AG08395 (cell line): ENCODE measurements around the gene CDK16.
A peak's percentile ranks its signal among the peaks of the same experiment; 100 is the strongest.

Experiments
- DNase-seq: peaks from one replicate; pipeline ENCODE4 v3.0.0; 2012; ENCODE audit warnings: mixed read lengths, low spot score

CDK16 gene

GRCh38 chrX:47228550-47229270, 10.2 kb downstream of the CDK16 start:
- no peak for DNase-seq

- no peak for DNase-seq
Measured at GRCh38 chrX:47229427-47229826, 10.9 kb downstream of the CDK16 start.

DNA sequence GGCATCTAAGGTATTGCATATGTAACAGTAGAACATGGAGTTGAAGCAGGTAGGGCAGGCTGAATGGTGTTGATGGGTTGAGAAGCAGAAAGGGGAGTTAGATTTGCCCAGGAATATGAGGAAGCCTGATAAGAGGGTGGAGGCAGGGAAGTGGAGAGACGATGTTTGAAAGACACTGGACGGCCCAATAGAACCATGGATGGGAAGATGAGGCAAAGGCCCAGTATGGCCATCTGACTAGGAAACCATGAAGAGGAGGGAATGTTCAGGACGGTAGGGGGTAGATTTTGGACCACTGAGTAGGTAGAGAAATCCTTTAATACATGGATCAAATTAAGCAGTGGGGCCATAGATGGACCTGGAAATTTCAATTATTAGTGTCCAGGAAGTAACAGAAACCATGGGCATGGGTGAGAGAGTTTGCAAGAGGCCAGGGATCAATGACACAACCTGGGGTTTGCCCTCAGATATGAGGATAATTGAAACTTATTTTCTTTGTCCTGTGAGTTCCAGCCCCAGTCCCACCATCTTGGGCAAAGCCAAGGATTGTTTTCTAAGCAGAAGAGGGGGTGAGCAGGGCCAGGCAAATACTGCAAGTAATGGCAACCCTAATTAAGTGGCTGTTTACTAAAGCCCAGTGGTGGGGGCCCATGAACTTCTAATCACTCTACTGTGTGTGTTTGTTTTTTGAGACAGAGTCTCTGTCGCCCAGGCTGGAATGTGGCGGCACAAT, 11.8 kb downstream of the CDK16 start:
- DNase-seq: no peak

DNA sequence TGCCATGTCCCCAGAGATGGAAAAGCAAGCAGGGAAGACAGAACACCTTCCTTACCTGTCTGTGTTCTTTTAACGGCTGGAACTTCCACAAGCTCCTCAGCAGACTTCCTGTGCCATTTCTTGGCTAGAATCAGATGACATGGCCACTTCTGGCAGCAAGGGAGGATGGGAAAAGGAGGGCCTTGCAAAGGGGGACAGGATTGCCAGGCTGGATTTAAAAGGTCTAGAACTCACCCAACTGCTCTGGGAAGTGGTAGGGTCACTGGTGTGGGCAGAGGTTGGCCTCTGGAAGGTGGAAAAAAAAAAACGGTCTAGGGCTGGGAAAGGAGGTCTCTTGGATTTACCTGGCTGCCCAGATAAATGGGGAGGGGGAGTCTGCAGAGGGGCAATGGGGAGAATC, 12.7 kb downstream of the CDK16 start:
- DNase-seq: no peak

DNA sequence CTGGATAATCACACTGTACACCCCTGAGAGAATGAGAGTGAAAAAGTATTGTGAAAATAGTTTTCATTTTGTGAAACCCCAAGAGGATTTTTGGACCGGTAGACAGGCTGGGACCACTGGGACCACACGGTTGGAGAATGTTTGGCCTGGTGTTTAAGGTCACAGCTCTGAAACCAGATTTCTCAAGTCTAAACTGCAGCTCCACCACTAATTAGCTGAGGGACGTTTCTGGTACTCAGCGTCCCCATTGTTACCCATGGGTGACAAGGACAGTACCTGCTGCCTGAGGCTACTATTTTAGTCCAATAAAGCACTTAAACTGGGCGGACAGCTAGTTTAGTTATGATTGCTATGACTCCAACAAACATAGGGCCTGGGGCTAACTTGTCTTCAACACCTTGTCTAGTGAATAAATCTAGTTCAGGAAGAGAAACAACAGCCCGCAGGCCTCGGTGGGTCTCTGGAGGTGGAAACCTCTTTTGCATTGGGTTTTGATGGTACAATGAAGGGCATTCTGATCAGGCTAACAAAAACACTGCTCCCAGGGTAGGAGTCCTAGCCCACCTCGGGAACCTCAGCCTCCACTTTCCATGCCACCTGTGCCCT, 13.8 kb downstream of the CDK16 start:
- no peak for DNase-seq

- DNase-seq: peak; percentile 30
Measured at GRCh38 chrX:47232803-47233332, 14.4 kb downstream of the CDK16 start, which contains the start of gene USP11. Gene USP11, plus strand, starts transcription at chrX:47233009. Its CDS starts 35 bp downstream, at chrX:47233044.

DNA sequence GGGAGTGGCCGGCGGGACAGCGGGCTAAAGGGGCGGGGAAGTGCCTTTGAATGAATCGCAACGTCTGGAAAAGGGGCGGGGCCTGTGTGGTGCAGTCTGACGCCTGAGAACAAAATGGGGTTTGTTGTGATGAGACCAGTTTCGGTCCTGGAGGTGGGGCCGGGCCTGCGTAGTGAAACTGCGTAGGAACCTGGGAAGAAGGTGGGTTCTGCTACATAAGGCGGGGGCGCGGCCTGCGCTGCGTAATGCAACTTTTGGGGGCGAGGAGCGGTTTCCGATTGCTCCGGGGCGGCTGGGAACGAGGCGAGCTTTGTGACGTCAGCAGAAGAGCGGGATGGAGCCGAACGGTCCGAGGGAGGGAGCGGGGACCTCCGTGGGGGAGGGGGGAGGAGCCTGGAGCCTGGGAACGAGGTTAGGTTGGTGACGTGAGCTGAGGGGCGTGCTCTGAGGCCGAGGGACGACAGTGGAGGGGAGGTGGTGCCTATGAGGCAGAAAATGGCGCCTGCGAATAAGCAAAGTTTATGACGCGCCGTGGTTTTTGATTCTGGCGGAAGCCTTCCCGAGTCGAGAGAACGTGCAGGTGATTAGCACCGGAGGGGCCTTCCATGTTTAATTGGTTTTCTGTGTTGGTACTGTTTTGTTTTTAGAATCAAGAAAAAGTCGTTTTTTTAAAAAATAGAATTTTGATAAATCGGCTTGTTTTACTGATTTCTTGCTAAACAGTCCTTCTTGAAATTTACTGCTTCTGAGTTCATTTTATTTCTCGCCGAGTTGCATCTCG, 15.0 kb downstream of the CDK16 start:
- DNase-seq: peak; percentile 89

- DNase-seq: no peak
Measured at GRCh38 chrX:47234583-47234982, 16.1 kb downstream of the CDK16 start.

DNA sequence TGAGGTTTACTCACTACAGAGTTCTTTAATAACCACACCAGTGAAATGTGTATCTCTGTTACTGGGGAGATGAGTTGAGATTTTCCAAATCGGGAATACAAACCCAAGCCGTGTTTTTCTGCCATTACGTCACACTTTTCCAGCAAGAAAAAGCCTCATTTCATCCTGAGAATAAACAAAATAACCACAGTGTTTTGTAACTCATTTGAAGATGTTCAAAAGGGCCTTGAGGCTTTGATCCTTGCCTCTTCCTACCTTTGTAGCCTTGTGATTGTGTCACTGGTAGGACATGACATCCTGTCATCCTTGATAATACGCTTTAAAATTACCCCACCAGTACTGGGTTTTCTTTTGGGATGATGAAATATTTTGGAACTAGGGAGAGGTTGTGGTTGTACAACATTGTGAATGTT, 17.2 kb downstream of the CDK16 start:
- no peak for DNase-seq

DNA sequence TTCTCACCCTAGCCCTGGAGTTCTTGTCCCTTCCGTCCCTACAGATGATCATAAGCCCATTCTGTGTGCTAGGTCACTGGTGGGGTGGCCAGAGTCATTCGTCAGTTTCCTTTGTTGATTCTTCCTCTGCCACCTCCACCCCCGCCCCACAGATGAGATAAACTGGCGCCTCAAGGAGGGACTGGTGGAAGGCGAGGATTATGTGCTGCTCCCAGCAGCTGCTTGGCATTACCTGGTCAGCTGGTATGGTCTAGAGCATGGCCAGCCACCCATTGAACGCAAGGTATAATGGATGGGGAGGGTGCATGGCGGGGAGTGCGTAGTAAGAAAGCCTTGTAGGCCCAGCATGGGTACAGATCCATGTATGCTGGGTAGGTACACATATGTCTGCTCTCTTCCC, 20.7 kb downstream of the CDK16 start:
- no peak for DNase-seq

DNA sequence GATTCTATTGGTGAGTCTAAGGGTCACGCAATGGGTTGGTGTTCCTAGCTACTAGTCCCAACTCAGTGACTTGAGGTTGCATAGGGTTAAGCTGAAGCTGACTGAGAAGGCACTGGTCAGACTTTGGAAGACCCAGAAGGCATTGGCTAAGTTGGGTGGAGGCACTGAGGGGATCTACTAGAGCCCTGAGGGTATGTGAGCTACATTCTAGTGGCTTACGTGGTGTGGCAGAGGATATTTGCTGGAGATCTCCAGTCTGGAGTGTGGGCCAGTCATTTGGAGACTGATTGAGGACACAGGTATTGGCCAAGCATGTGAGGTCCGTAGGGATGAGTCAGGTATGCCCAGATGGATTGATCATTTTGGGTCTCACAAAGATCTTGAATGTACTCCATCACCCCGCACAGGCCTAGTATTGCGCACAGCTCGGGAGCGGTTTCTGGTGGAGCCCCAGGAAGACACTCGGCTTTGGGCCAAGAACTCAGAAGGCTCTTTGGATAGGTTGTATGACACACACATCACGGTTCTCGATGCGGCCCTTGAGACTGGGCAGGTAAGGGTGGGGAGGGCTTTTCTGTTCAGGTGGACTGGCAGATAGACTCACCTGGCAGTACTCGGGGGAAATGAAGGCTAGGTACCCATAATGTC, 21.5 kb downstream of the CDK16 start:
- DNase-seq: no peak

DNA sequence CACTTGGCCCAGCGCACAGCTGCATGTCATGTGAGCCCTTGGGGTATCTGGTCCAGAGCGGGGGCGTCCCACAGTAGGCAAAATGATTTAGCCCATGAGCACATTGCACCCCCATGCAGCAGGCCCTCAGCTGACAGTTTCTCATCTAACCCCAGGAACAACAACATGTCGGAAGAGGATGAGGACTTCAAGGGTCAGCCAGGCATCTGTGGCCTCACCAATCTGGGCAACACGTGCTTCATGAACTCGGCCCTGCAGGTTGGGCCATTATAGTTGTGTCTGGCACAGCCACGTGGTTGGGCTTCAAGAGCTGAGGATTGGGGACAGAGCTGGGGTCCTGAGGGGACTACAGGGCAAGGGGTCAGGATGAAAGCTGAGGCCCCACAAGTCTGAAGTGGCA, 22.1 kb downstream of the CDK16 start:
- DNase-seq: no peak

DNA sequence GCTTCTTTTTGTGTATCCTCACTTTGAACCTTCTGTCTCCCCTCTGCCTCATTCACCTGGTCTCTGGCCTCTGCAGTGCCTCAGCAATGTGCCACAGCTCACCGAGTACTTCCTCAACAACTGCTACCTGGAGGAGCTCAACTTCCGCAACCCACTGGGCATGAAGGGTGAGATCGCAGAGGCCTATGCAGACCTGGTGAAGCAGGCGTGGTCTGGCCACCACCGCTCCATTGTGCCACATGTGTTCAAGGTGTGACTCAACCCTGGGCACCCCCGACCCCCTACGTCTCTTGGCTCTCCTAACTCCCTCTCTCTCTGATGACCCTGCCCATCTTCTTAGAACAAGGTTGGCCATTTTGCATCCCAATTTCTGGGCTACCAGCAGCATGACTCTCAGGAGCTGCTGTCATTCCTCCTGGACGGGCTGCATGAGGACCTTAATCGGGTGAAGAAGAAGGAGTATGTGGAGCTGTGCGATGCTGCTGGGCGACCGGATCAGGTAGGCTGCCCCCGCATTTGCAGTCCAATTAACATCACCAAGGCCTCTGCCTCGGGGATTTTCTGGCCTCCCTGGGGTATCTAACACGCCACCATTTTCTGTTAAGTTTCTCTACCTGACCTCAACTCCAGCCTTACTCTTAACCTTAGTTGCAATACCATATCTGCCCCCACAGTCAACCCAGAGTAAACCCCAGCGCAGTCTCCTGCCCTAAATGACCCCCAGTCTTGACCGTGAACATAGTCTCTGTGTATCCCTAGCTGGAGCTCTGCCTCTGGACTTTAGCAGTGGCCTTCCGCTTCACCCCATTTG, 22.9 kb downstream of the CDK16 start:
- DNase-seq: no peak

- no peak for DNase-seq
Measured at GRCh38 chrX:47242321-47242720, 23.8 kb downstream of the CDK16 start.

GRCh38 chrX:47243351-47243750, 24.9 kb downstream of the CDK16 start:
- DNase-seq: no peak

DNA sequence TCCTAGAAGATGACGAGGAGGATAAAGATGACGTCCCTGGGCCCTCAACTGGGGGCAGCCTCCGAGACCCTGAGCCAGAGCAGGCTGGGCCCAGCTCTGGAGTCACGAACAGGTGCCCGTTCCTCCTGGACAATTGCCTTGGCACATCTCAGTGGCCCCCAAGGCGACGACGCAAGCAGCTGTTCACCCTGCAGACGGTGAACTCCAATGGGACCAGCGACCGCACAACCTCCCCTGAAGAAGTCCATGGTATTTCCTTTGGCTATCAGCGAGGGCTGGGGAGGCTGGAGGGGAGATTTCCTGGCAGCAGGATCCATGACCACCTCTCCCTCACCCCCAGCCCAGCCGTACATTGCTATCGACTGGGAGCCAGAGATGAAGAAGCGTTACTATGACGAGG, 26.2 kb downstream of the CDK16 start:
- DNase-seq: no peak

DNA sequence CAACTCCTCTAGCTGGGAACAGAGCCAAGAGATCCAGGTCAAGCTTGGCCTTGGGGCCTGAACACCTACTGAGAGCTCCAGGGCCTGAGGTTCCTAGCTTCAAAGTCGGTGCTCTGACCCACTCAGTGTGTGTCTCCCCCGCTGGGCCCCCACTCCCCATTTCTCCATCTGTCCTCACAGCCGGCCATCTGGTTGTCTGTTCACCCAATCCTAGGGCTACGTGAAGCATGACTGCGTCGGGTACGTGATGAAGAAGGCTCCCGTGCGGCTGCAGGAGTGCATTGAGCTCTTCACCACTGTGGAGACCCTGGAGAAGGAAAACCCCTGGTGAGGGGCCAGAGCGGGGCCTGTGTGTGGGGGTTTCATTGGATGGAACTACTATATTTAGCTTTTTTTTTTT, 26.7 kb downstream of the CDK16 start:
- no peak for DNase-seq

- peak; percentile 19 for DNase-seq
Measured at GRCh38 chrX:47247206-47247998, 28.9 kb downstream of the CDK16 start.

- no peak for DNase-seq
Measured at GRCh38 chrX:47247999-47248320, 29.5 kb downstream of the CDK16 start.

DNA sequence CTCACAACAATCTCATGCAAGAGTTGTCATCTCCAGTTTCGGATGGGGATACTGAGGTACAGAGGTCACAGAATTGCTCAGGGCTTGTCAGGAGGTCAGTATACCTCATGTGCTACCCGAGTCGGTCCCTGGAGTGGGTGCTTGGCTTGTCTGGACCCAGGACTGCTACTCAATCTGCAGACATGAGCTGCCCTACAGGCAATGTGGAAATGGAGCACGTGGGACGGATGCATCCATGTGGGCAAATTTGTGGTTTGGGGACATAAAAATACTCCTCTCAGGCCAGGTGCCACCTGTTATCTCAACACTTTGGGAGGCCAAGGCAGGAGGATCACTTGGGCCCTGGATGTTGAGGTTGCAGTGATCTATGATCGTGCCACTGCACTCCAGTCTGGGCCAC, 30.1 kb downstream of the CDK16 start:
- DNase-seq: no peak
